Measurements from ENCODE around the gene C3. TPM values are rescaled to one million over a fixed set of nuclear protein-coding genes. Genes with fewer than 3 reads are reported as not detected.

The C3 gene
- total RNA-seq, 4 donors from 2014 or later: 45.4 to 1,093 (median 422) TPM

DNA sequence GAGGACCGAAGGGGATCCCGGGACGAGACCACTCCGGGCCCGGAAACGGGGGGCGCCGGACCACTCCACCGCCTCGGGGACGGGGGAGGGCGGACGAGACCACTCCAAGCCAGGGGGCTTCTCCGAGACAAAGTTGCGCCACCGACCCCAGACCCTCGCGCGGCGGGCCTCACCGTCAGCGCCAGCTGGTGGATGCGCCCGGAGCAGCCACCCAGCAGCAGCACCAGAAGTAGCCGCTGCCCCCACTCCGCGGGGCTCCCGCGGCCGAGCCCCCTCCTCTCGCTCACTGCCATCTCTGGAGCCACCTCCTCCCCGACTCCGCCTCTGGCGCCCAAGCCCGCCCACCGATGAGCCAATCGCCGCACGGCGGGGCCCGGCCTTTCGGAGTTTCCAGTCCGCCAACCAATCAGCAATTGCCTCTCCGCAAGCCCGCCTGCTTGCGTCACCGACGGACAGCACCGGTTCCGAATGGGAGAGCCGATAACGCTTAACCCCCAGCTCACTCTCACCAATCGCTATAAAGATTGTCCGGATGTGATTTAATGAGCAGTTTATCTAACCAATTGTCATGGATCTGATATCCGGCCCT, 16.9 kb upstream of the C3 start, which contains the start of gene GPR108:
GPR108 (minus strand) TSS at position 297 of the 589 bp plus-strand sequence; CDS start at position 293, 4 bp downstream.
- Histone ChIP-seq H3K27me3 (no peaks in the 10 kb centered on the region), H3K4me3 (peak within 1 kb of the TSS; percentile 82), H3K36me3 (no peaks in the 10 kb centered on the region), H3K9me3 (no peaks in the 10 kb centered on the region), H3K4me1 (peaks cover 0 to 22% of the 10 kb centered on the region in 2 donors), H3K27ac (peak within 1 kb of the TSS; percentile 98 to 99)
- TF ChIP-seq, protein P1, sequence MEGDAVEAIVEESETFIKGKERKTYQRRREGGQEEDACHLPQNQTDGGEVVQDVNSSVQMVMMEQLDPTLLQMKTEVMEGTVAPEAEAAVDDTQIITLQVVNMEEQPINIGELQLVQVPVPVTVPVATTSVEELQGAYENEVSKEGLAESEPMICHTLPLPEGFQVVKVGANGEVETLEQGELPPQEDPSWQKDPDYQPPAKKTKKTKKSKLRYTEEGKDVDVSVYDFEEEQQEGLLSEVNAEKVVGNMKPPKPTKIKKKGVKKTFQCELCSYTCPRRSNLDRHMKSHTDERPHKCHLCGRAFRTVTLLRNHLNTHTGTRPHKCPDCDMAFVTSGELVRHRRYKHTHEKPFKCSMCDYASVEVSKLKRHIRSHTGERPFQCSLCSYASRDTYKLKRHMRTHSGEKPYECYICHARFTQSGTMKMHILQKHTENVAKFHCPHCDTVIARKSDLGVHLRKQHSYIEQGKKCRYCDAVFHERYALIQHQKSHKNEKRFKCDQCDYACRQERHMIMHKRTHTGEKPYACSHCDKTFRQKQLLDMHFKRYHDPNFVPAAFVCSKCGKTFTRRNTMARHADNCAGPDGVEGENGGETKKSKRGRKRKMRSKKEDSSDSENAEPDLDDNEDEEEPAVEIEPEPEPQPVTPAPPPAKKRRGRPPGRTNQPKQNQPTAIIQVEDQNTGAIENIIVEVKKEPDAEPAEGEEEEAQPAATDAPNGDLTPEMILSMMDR (IDR thresholded peaks at IDR 0.05): peak in 1 of 4 experiments; percentile 13
- TF ChIP-seq POLR2A (IDR thresholded peaks at IDR 0.05): peak; percentile 43 to 82
- DNase-seq: peak; percentile 100
- intact Hi-C loops (cut with DNase I; ENCODE audit: low total_unique reads): no loop called here

DNA sequence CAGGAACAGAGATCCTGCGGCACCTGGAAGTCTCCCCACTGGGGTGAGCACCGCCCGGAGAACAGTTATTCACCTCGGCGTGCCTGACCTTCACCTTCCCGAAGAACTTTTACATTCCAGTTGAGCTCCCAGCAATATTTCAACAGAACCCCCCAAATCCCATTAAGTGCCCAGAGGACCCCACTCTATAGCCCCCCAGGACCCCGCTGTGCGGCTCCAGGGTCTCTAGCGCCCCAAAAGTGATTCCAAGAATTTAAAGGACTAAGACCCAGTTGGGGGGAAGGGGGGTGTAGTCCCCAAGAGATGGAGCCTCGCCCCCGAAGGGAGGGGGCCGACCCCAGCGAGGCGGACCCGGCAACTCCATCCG, 16.4 kb upstream of the C3 start:
- intact Hi-C loops (cut with DNase I; ENCODE audit: low total_unique reads): no loop called here
- Histone ChIP-seq H3K27ac (peak overlapping the region; percentile 96 to 98), H3K4me1 (peaks cover 0 to 21% of the 10 kb centered on the region in 2 donors), H3K27me3 (no peaks in the 10 kb centered on the region), H3K4me3 (peak overlapping the region; percentile 82), H3K9me3 (no peaks in the 10 kb centered on the region), H3K36me3 (no peaks in the 10 kb centered on the region)
- no peak for TF ChIP-seq POLR2A (IDR thresholded peaks at IDR 0.05)
- TF ChIP-seq, protein P1 (IDR thresholded peaks at IDR 0.05): no peak
- DNase-seq: no peak

DNA sequence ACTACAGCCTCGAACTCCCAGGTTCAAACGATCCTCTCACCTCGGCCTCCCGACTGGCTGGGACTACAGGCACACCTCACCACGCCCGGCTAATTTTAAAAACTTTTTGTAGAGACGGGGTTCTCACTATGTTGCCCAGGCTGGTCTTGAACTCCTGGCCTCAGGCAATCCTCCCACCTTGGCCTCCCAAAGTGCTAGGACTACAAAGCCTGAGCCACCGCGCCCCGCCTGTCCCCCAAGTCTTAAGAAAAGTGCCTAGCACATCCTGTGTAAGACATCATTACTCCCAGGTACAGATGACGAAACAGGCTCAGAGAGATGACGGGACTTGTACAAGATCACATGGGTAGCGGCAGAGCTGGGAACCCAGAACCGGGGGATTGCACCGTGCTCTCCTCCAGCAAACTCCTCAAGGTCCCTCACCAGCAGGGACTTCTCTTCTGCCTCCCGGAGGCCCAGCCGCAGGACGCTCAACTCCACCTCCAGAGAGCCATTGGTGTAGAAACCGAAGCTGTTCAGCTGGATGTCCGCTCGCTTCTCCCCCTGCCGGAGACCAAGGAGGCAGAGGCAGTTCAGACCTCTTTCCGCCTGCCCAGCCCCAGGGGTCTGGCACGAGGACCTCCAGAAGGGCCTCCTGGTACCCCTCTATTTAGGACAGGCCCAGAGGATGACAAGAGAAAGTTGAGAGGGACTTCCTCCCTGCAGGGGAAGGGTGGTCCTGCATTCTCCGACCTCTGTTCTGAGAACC, 15.9 kb upstream of the C3 start:
- Histone ChIP-seq H3K36me3 (no peaks in the 10 kb centered on the region), H3K4me1 (peaks cover 0 to 16% of the 10 kb centered on the region in 2 donors), H3K4me3 (peak overlapping the region; percentile 82), H3K9me3 (no peaks in the 10 kb centered on the region), H3K27me3 (no peaks in the 10 kb centered on the region), H3K27ac (peak overlapping the region; percentile 96 to 98)
- peak; percentile 75 to 79 for DNase-seq
- TF ChIP-seq POLR2A (IDR thresholded peaks at IDR 0.05): peak in 1 of 2 donors; percentile 34
- TF ChIP-seq, protein P1 (IDR thresholded peaks at IDR 0.05): peak; percentile 45 to 63 (median 55)
- intact Hi-C loops (cut with DNase I; ENCODE audit: low total_unique reads): no loop called here

DNA sequence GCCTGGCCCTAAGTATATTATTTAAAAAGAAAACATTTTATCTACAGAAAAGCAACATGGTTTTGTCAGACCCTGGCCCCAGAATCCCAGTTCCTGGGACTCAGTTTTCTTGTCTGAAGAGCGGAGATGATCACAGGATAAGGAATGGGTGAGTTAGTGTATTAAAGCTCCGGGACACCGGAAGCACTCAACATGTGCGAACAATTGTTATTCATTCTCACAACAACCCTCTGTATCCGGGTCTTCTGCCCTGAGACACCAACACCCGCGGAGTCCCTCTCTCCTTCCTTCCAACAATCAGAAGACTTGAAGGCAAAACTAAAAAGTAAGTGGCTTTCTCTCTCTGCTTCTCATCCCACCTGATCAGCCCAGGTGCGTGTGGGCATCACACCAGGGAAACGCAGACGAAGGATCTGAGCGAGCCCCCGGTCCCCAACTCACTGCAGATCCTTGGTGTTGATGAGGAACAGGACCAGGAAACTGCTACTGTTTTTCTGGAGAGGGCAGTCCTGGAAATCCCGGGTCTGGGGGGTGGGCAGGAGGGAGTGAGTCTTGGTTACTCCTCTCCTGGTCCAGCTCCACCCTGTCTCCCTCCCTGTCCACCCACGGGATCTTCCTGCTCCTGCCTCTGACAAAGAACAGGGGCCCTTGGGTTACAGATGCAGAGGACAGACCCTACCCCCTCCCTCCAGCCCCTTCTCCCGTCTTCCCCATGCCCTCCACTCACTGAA, 14.9 kb upstream of the C3 start:
- H3K27ac ChIP-seq: peak overlapping the region; percentile 96 to 98
- no peaks in the 10 kb centered on the region for H3K9me3 ChIP-seq
- TF ChIP-seq, protein P1 (IDR thresholded peaks at IDR 0.05): no peak
- TF ChIP-seq POLR2A (IDR thresholded peaks at IDR 0.05): no peak
- DNase-seq: no peak
- peaks cover 0 to 12% of the 10 kb centered on the region in 2 donors for H3K4me1 ChIP-seq
- H3K4me3 ChIP-seq: no peak overlapping the region
- intact Hi-C loops (cut with DNase I; ENCODE audit: low total_unique reads): no loop called here
- H3K27me3 ChIP-seq: no peaks in the 10 kb centered on the region
- H3K36me3 ChIP-seq: no peaks in the 10 kb centered on the region
